Right atrium auricular region (tissue), 2 donors: Measurements from ENCODE around the gene TRIM22. TPM values are rescaled to one million over a fixed set of nuclear protein-coding genes. Genes with fewer than 3 reads are reported as not detected.

ENCODE experiments used
- DNase-seq: peaks from one replicate; pipeline ENCODE4 v3.0.0-alpha.2; 2019; ENCODE audit warnings: low spot score
- H3K27ac ChIP-seq, 2 donors: fragments of 200-600 bp; sonication (generic); 1 replicate in 1 of 2; 2 replicates in 1 of 2; pipeline ENCODE4 v1.5.1; 2016 to 2019
- H3K27me3 ChIP-seq, 2 donors: fragments of 200-600 bp; sonication (generic); one replicate each; pipeline versions ENCODE4 v1.5.1 to v1.6.0; 2017 to 2019
- H3K36me3 ChIP-seq: fragments of 200-600 bp; sonication (generic); one replicate; pipeline ENCODE4 v1.5.1; 2016
- H3K4me1 ChIP-seq, 2 donors: fragments of 200-600 bp; sonication (generic); one replicate each; pipeline versions ENCODE4 v1.5.1 to v1.6.0; 2017 to 2019
- H3K4me3 ChIP-seq, 2 donors: fragments of 200-600 bp; sonication (generic); 1 replicate in 1 of 2; 2 replicates in 1 of 2; pipeline ENCODE4 v1.5.1; 2017 to 2019; ENCODE audit warnings: mild to moderate bottlenecking in 1 of 2, moderate library complexity in 1 of 2
- H3K9me3 ChIP-seq, 2 donors: fragments of 200-600 bp; sonication (generic); one replicate each; pipeline ENCODE4 v1.5.1; 2019
- total RNA-seq, 2 donors: library from RNA; depleted of rRNA; stranded (reverse); fragments of >200 nt; gene quantifications; one replicate each; pipeline ENCODE4 v1.1.0, GENCODE V29; 2016
- TF ChIP-seq, protein P1 (sequence below), 2 donors: fragments of 200-600 bp; sonication (generic); IDR thresholded peaks; one replicate each; pipeline ENCODE4 v1.5.1; 2019; ENCODE audit warnings: antibody characterized with exemption in 2 of 2

Gene TRIM22
- total RNA-seq, 2 donors from 2014 or later: 7.6 to 12.8 TPM

- Histone ChIP-seq H3K9me3 (no peaks in the 10 kb centered on the region), H3K27ac (no peak overlapping the region), H3K4me1 (peaks cover 0 to 12% of the 10 kb centered on the region in 2 donors), H3K27me3 (no peaks in the 10 kb centered on the region), H3K36me3 (peaks cover 6% of the 10 kb centered on the region), H3K4me3 (no peak overlapping the region)
- TF ChIP-seq, protein P1, sequence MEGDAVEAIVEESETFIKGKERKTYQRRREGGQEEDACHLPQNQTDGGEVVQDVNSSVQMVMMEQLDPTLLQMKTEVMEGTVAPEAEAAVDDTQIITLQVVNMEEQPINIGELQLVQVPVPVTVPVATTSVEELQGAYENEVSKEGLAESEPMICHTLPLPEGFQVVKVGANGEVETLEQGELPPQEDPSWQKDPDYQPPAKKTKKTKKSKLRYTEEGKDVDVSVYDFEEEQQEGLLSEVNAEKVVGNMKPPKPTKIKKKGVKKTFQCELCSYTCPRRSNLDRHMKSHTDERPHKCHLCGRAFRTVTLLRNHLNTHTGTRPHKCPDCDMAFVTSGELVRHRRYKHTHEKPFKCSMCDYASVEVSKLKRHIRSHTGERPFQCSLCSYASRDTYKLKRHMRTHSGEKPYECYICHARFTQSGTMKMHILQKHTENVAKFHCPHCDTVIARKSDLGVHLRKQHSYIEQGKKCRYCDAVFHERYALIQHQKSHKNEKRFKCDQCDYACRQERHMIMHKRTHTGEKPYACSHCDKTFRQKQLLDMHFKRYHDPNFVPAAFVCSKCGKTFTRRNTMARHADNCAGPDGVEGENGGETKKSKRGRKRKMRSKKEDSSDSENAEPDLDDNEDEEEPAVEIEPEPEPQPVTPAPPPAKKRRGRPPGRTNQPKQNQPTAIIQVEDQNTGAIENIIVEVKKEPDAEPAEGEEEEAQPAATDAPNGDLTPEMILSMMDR (IDR thresholded peaks at IDR 0.05): no peak
- DNase-seq: no peak
Measured at GRCh38 chr11:5694642-5695041, 5.1 kb downstream of the TRIM22 start.

DNA sequence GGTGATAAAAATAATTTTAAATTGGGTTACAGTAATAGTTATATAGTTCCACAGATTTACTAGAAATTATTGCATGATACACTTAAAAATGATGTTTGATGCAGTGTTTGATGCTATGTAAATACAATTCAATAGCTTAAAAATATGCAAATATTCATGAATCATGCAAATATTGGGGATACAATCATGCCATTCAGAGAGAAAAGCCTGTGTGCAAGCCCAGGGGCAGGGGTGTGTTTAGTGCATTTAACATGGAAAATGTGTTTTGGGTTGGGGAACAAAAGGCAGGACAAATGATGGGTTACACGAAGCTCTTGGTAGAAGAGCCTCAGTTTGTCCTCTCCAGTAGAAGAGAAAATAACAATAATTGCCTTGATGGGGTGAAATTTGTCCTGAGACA, 6.0 kb downstream of the TRIM22 start:
- peaks cover 6% of the 10 kb centered on the region for H3K36me3 ChIP-seq
- DNase-seq: no peak
- no peak overlapping the region for H3K4me3 ChIP-seq
- H3K4me1 ChIP-seq: peaks cover 0 to 12% of the 10 kb centered on the region in 2 donors
- TF ChIP-seq, protein P1 (IDR thresholded peaks at IDR 0.05): no peak
- no peaks in the 10 kb centered on the region for H3K27me3 ChIP-seq
- H3K9me3 ChIP-seq: no peaks in the 10 kb centered on the region
- no peak overlapping the region for H3K27ac ChIP-seq

- H3K9me3 ChIP-seq: no peaks in the 10 kb centered on the region
- peaks cover 6% of the 10 kb centered on the region for H3K36me3 ChIP-seq
- DNase-seq: no peak
- peaks cover 0 to 12% of the 10 kb centered on the region in 2 donors for H3K4me1 ChIP-seq
- H3K27me3 ChIP-seq: no peaks in the 10 kb centered on the region
- TF ChIP-seq, protein P1 (IDR thresholded peaks at IDR 0.05): no peak
- H3K4me3 ChIP-seq: no peak overlapping the region
- H3K27ac ChIP-seq: no peak overlapping the region
Measured at GRCh38 chr11:5696210-5696609, 6.6 kb downstream of the TRIM22 start.

- TF ChIP-seq, protein P1 (IDR thresholded peaks at IDR 0.05): no peak
- Histone ChIP-seq H3K36me3 (peaks cover 6% of the 10 kb centered on the region), H3K4me3 (no peak overlapping the region), H3K27me3 (no peaks in the 10 kb centered on the region), H3K27ac (no peak overlapping the region), H3K4me1 (no peaks in the 10 kb centered on the region), H3K9me3 (no peaks in the 10 kb centered on the region)
- no peak for DNase-seq
Measured at GRCh38 chr11:5698281-5698680, 8.7 kb downstream of the TRIM22 start.

- Histone ChIP-seq H3K36me3 (peaks cover 6% of the 10 kb centered on the region), H3K27ac (no peak overlapping the region), H3K4me3 (no peak overlapping the region), H3K27me3 (no peaks in the 10 kb centered on the region), H3K9me3 (no peaks in the 10 kb centered on the region), H3K4me1 (no peaks in the 10 kb centered on the region)
- no peak for DNase-seq
- TF ChIP-seq, protein P1 (IDR thresholded peaks at IDR 0.05): no peak
Measured at GRCh38 chr11:5700421-5701054, 10.9 kb downstream of the TRIM22 start.

DNA sequence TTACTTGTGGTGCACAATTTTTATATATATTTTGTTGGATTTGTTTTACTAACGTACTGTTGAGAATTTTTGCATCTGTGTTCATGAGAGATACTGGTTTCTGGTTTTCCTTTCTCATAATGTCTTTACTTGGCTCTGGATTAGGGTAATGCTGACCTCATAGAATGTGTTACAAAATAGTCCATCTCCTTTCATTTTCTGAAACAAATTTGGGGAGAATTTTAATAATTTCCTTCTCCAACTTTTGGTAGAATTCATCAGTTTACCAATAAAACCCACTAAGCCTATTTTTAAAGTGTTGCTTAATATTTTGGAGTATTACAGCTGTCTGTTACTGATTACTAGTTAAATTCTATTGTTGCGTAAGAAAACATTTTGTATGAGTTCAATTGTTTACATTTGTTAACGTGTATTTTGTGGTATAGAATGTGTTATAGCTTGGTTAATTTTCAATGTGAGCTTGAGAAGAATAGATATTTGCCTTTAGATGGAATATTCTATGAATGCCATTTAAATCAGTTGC, 11.5 kb downstream of the TRIM22 start:
- Histone ChIP-seq H3K4me3 (no peak overlapping the region), H3K4me1 (no peaks in the 10 kb centered on the region), H3K27ac (no peak overlapping the region), H3K27me3 (no peaks in the 10 kb centered on the region), H3K9me3 (no peaks in the 10 kb centered on the region), H3K36me3 (peaks cover 6% of the 10 kb centered on the region)
- TF ChIP-seq, protein P1 (IDR thresholded peaks at IDR 0.05): no peak
- DNase-seq: no peak
